Colonic mucosa (tissue), 4 donors: ENCODE data around the gene LEPR. TPM values are rescaled to one million over a fixed set of nuclear protein-coding genes. Genes with fewer than 3 reads are reported as not detected.
"Not testable (repeated sequence)": the region's sequence is repeated elsewhere in the genome, so short reads cannot be mapped to it uniquely, and the experiment has no call there.

Source experiments
- DNase-seq: peaks from one replicate; pipeline ENCODE4 v3.0.0-alpha.2; 2020
- H3K27ac ChIP-seq: fragments of 200-600 bp; one replicate; pipeline ENCODE4 v1.8.0; 2021
- H3K27me3 ChIP-seq: fragments of 200-600 bp; one replicate; pipeline ENCODE4 v1.8.0; 2021
- H3K36me3 ChIP-seq: fragments of 200-600 bp; one replicate; pipeline ENCODE4 v1.8.0; 2021
- H3K4me1 ChIP-seq: fragments of 200-600 bp; one replicate; pipeline ENCODE4 v1.8.0; 2021; ENCODE audit warnings: mild to moderate bottlenecking
- H3K4me3 ChIP-seq: fragments of 200-600 bp; one replicate; pipeline ENCODE4 v1.8.0; 2021
- H3K9ac ChIP-seq, 2 donors: one replicate each; pipeline ENCODE4 v1.7.0; 2013; ENCODE audit warnings: control low read depth in 2 of 2, low read depth in 2 of 2, low read length in 2 of 2
- H3K9me3 ChIP-seq: fragments of 200-600 bp; one replicate; pipeline ENCODE4 v1.8.0; 2021
- intact Hi-C: fragments of 100-400 bp; cut with DNase I; formaldehyde crosslinking; loops from one replicate; pipeline ENCODE4 v1.14.1; 2022
- total RNA-seq, 2 donors: library from RNA; stranded (reverse); fragmentation: NEBNext Ultra II Directional in 1 of 2; extraction: Animal tissue kit (Norgen Biotek cat#: 25700) in 1 of 2; gene quantifications; one replicate each; pipeline ENCODE4 v1.2.1, GENCODE V29; 2021
- TF ChIP-seq, protein P1 (sequence below): fragments of 200-600 bp; IDR thresholded peaks from one replicate; pipeline ENCODE4 v1.8.0; 2022; ENCODE audit warnings: antibody characterized with exemption, mild to moderate bottlenecking
- donor health status: healthy.
- donor health status: DM: no; HTN: no; CAD: no.
- donor health status: DM: no; HTN: no; CAD: no.

LEPR gene
- total RNA-seq, 2 donors from 2014 or later: 3.7 to 6.5 TPM

DNA sequence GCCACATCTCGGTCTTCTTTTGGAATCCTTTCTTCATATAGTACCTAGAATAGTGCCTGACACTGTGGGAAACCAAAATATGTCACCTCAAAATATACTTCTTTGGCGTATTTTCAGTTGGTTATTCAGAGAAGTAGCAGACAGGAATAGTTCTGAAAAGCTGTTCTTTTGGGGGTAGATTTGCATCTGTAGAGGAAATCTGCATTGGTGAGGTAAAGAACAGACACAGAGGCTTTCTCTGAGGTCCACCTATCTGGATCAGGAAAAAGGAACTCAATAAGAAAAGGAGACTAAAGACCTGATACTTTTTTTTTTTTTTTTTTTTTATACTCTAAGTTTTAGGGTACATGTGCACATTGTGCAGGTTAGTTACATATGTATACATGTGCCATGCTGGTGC is 23.2 kb downstream of the LEPR start:
- H3K9ac ChIP-seq: no peak overlapping the region
- H3K9me3 ChIP-seq: no peaks in the 10 kb centered on the region
- H3K36me3 ChIP-seq: no peaks in the 10 kb centered on the region
- TF ChIP-seq, protein P1, sequence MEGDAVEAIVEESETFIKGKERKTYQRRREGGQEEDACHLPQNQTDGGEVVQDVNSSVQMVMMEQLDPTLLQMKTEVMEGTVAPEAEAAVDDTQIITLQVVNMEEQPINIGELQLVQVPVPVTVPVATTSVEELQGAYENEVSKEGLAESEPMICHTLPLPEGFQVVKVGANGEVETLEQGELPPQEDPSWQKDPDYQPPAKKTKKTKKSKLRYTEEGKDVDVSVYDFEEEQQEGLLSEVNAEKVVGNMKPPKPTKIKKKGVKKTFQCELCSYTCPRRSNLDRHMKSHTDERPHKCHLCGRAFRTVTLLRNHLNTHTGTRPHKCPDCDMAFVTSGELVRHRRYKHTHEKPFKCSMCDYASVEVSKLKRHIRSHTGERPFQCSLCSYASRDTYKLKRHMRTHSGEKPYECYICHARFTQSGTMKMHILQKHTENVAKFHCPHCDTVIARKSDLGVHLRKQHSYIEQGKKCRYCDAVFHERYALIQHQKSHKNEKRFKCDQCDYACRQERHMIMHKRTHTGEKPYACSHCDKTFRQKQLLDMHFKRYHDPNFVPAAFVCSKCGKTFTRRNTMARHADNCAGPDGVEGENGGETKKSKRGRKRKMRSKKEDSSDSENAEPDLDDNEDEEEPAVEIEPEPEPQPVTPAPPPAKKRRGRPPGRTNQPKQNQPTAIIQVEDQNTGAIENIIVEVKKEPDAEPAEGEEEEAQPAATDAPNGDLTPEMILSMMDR: no peak
- no peaks in the 10 kb centered on the region for H3K4me1 ChIP-seq
- no peak for DNase-seq
- intact Hi-C loops: no loop called here
- no peak overlapping the region for H3K27ac ChIP-seq
- no peaks in the 10 kb centered on the region for H3K27me3 ChIP-seq
- H3K4me3 ChIP-seq: no peak overlapping the region

DNA sequence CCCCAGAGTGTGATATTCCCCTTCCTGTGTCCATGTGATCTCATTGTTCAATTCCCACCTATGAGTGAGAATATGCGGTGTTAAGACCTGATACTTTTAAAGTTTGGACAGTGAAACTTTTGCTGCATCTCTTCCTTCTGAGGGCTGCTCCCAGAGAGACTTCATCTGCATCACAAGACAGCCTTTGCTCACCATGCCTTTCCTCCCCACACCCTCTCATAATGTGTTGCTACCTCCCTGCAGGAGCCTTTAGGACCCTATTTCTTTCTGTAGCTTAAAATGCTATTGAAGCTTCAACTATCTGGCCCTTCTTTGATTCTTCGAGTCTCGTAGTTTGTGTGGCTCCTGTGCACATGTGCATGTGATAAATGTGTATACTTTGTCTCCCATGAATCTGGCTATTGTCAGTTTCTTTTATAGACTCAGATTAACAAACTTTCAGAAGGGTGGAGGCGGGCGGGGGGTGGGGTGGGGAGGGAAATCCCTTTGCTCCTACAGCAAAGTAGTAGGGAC is 23.7 kb downstream of the LEPR start:
- Histone ChIP-seq H3K4me1 (no peaks in the 10 kb centered on the region), H3K27me3 (no peaks in the 10 kb centered on the region), H3K9ac (no peak overlapping the region), H3K9me3 (no peaks in the 10 kb centered on the region), H3K36me3 (no peaks in the 10 kb centered on the region), H3K27ac (no peak overlapping the region), H3K4me3 (no peak overlapping the region)
- intact Hi-C loops: no loop called here
- no peak for DNase-seq
- TF ChIP-seq, protein P1: no peak

DNA sequence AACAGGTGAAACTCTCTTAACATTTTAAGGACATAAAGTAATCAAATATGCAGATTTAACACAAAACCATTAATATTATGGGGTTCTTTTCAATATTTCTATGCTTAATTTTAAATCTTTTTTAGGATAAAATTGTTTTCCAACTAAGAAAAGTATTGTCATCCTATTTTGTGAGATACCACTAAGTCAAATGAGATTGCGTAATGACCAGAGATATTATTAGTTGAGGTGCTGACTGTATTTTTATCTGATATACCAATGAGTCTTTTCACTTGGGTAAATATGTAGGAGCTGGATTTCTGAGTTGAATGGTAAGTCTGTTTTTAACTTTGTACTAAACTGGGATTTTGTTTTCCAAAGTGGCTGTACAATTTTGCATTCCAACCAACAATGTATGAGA is 25.4 kb downstream of the LEPR start:
- no peaks in the 10 kb centered on the region for H3K4me1 ChIP-seq
- TF ChIP-seq, protein P1: no peak
- intact Hi-C loops: no loop called here

DNA sequence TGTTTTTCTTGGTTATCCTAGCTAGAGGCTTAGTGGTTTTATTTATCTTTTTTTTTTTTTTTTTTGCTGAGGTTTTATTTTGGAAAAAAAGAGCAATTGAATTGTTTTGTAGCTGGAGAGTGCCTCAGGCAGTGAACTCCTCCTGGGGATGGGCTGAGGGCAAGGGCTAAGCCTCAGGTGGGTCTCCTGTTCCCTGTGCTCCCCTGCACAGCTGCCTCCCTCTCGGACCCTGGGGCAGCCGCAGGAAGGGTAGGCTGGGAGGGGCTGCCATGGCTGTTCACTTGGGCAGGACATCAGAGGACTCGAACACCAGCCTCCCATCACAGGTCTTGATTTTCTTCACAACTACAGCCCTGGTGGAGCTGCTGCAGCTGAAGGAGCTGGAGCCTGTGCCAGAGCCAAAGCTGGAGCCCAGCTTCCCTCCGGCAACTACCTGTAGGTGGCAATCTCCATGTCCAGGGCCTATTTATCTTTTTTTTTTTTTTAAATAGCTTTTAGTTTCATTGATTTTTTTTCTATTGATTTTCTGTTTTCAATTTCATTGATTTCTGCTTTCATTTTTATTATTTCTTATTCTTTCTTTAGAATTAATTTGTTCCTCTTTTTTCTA is 28.9 kb downstream of the LEPR start:
- no peaks in the 10 kb centered on the region for H3K4me1 ChIP-seq
- intact Hi-C loops: no loop called here
- no peak for DNase-seq
- no peaks in the 10 kb centered on the region for H3K36me3 ChIP-seq
- no peak overlapping the region for H3K27ac ChIP-seq
- TF ChIP-seq, protein P1: no peak
- H3K4me3 ChIP-seq: no peak overlapping the region
- H3K9me3 ChIP-seq: no peaks in the 10 kb centered on the region
- H3K27me3 ChIP-seq: no peaks in the 10 kb centered on the region
- H3K9ac ChIP-seq: no peak overlapping the region

More for the DNA sequence above, 25.4 kb downstream of the LEPR start:
- no peak for DNase-seq
- H3K27me3 ChIP-seq: no peaks in the 10 kb centered on the region
- no peak overlapping the region for H3K4me3 ChIP-seq
- no peak overlapping the region for H3K9ac ChIP-seq
- H3K36me3 ChIP-seq: no peaks in the 10 kb centered on the region
- no peaks in the 10 kb centered on the region for H3K9me3 ChIP-seq
- H3K27ac ChIP-seq: no peak overlapping the region

DNA sequence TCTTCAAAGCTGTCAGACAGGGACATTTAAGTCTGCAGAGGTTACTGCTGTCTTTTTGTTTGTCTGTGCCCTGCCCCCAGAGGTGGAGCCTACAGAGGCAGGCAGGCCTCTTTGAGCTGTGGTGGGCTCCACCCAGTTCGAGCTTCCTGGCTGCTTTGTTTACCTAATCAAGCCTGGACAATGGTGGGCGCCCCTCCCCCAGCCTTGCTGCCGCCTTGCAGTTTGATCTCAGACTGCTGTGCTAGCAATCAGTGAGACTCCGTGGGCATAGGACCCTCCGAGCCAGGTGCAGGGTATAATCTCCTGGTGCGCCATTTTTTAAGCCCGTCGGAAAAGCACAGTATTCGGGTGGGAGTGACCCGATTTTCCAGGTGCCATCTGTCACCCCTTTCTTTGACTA is 35.2 kb downstream of the LEPR start:
- H3K9ac ChIP-seq, DNase-seq, H3K27ac ChIP-seq, H3K27me3 ChIP-seq, H3K36me3 ChIP-seq, intact Hi-C loops, H3K4me1 ChIP-seq, H3K4me3 ChIP-seq, H3K9me3 ChIP-seq: not testable (repeated sequence)

DNA sequence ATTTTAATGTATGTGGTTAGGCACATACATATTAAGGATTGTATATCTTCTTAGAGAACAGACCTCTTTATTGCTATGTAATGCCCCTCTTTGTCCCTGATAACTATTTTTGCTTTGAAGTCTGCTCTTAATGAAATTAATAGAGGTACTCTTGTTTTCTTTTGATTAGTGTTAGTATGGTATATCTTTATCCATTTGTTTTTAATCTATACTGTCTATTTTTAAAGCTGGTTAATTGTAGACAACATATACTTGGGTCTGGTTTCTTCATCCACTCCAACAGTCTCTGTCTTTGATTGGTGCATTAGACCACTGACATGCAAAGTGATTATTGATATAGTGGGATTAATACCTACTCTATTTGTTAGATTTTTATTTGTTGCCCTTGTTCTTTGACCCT is 36.0 kb downstream of the LEPR start:
- DNase-seq: no peak
- Histone ChIP-seq H3K9me3 (no peaks in the 10 kb centered on the region), H3K4me1 (no peaks in the 10 kb centered on the region), H3K27me3 (no peaks in the 10 kb centered on the region), H3K9ac (no peak overlapping the region), H3K4me3 (no peak overlapping the region), H3K36me3 (no peaks in the 10 kb centered on the region), H3K27ac (no peak overlapping the region)
- intact Hi-C loops: no loop called here
- TF ChIP-seq, protein P1: no peak
